HG02623 (cell line): ENCODE data around the gene NUCKS1.
A peak's percentile ranks its signal among the peaks of the same experiment; 100 is the strongest.

ENCODE experiments used
- ATAC-seq: cut with Tn5 transposase; IDR thresholded peaks from one replicate; pipeline ENCODE4 v1.9.1; 2021; ENCODE audit warnings: moderate library complexity; ENCODE audit not compliant: unreplicated experiment

The NUCKS1 gene

DNA sequence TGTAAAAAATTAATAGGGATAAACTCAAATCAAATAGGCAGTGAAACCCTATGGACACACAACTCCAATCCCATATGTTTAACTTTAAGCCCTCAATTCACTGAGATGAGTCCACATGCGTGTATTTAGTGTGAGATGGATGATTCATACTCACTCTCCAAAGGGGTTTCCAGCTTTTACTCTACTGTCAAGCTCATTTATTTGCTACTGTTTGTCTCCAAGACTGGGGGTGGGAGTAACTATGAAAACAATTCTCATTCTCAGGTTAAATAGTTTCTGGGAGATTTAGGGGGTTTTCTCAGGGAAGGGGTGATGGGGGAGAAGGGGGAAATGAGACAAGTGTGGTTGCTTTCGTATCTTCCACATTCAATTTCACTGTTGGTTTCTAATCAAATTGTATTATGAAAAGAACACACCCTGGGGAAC is 22.6 kb upstream of the NUCKS1 start:
- ATAC-seq: no peak

DNA sequence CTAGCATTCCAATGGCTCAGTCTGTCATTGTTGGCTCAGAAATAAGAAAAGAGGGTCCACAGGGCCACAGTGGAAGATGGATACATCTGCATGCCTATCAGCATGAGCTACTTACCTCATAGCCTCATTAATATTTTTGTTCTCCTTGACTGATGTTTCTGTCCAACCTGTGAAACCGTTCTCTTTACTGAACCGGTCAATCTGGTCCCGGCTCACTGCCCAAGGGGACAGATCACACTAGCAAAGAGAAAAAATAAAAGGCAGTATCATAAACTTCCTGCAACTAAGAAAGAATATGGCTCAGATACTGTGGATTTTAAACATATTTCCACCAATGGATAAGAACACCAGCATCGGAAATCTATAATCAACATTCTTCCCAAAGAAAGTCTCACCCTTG is 20.6 kb upstream of the NUCKS1 start:
- no peak for ATAC-seq

DNA sequence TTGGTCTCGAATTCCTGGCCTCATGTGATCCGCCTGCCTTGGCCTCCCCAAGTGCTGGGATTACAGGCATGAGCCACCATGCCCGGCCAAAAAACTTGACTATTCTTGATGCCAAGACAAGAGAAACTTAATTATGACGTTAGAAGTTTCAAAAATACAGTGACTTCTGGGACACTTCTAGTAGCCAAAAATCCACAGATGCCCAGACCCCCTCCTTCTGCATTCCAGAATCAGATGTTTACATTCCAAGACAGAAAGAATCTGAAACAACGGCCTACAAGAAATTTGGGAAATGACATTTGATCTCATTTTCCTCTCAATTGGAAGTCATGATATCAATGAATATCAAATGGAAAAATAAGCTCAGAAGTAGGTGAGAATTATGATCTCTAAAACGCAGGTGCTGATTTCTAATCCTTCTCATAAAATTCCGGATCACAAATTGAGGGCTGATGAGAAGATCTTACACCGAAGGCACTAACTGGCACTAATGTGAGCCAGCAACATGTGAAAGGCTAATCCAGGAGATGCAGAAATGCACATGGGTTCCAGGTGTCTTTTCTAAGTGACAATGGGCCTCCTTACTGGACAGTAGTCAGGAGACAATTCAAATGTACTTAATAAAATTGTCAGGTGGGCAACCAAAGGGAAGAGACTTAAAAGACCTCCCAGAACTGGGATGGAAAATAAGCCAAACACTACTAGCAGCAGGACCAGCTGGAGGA is 19.8 kb upstream of the NUCKS1 start:
- ATAC-seq: no peak

DNA sequence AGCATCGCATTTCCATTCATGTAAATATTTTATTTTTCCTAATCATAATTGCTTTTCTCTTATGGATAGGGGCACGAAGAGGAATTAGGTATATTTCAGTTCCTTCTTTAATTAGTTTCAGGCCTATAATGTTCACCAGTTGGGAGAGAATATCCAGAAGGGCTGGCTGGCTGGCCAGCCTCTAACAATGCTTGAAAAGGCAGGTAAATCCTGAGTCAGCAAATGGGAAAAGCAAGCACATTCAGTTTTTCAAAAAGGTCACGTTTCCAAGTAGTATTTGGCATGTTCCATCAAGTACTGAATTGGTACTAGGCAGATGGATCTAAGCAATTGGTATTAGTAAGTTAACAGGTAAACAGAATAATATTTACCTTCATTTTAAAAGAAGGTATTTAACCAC is 17.3 kb upstream of the NUCKS1 start:
- ATAC-seq: no peak

DNA sequence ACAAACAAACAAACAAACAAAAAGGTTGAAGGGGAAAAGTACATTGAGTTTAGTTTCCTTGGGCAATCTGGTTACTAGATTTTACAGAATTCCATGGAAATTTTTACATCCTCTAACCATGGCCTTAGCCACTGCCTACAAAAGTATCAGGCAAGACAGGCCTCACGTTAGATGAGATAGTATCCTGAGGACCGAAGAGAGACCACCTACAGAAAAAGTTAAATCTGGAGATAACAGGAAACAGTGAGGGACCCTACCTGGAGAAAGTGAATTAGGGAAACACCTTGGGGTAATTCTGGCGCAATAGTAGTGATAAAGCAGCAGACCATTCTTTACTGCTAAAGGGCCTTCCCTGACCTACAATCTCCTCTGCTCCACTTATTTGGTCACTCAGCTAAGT is 16.6 kb upstream of the NUCKS1 start:
- no peak for ATAC-seq

DNA sequence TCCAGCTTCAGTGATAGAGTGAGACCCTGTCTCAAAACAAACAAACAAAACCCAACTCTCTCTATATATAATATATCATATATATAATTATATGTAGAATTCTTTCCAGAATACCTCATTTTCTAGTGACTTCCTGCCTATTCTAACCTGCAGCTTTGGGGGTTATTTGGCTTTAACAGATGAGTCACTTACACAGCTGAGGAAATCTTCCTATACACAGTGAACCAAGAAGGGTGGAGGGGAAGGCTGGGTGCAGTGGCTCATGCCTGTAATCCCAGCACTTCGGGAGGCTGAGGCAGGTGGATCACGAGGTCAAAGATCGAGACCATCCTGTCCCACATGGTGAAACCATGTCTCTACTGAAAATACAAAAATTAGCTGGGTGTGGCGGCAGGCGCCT is 16.1 kb upstream of the NUCKS1 start:
- no peak for ATAC-seq

DNA sequence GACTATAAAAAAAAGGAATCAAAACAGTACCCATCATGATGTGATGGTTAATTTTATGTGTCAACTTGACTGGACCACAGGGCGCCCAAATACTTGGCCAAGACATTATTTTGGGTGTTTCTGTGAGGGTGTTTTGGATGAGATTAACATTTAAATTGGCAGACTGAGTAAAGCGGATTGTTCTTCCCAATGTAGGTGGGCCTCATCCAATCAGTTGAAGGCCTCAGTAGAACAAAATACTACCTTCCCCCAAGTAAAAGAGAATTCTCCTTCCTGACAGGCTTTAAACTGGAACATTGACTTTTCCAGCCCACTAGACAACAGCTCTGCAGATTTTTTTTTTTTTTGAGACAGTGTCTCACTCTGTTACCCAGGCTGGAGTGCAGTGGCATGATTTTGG is 14.6 kb upstream of the NUCKS1 start:
- no peak for ATAC-seq

DNA sequence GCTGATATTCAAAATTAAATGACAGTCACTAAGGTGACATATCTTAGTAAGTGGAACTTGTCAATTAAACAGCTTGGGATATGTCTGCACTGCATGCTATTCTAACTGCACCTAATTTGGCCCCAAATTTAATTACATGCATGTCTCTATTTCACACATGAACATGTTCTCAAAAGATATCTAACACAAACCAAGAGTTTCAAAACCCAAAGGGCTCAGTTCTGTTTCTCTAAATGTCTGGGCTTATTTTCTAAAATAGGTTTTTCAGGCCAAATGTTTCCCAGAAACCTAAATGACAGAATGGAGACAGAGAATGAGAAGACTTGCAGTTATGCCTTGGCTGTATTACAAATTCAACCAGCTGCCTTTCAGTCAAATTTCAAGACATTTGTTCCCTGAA is 14.0 kb upstream of the NUCKS1 start:
- ATAC-seq: no peak

DNA sequence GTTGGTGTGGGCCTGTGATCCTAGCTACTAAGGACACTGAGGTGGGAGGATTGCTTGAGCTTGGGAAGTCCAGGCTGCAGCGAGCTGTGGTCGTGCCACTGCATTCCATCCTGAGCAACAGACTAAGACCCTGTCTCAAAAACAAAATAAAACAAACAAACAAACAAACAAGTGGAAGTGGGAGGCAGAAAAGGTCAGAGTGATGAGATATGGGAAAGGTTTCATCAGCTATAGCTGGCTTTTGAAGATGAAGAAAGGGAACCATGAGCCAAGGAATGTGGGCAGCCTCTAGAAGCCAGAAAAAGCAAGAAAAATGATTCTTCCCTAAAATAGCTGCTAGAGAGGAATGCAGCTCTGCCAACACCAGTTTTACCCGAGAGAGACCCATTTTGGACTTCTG is 10.6 kb upstream of the NUCKS1 start:
- no peak for ATAC-seq

DNA sequence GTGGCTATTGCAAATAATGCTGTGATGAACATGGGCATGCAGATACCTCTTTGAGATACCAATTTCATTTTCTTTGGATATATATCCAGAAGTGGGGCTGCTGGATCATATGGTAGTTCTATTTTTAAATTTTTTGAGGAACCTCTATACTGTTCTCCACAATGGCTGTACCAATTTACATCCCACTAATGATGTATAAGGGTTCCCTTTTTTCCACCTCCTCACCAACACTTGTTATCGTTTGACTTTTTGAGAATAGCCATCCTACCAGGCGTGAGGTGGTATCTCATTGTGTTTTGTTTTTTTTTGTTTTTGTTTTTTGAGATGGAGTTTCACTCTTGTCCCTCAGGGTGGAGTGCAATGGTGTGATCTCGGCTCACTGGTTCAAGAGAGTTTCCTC is 6.6 kb upstream of the NUCKS1 start:
- no peak for ATAC-seq

DNA sequence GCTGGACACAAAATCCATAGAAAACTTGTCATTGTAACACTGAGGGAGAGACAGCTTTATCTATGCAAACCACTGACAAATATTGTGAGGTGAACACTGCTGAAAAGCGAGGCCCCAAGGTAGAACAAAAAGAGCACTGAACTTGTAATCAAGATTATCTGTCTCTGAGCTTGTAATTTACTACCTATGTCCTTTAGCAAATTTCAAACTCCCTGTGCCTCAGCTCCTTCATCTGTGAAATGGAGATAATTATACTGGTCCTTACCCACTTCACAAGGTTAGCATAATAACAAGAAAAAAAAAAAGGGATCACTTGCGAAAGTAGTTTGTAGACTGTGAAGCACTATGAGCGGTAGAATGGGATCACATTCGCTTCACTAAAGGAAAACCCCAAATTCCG is 4.9 kb upstream of the NUCKS1 start:
- ATAC-seq: no peak

DNA sequence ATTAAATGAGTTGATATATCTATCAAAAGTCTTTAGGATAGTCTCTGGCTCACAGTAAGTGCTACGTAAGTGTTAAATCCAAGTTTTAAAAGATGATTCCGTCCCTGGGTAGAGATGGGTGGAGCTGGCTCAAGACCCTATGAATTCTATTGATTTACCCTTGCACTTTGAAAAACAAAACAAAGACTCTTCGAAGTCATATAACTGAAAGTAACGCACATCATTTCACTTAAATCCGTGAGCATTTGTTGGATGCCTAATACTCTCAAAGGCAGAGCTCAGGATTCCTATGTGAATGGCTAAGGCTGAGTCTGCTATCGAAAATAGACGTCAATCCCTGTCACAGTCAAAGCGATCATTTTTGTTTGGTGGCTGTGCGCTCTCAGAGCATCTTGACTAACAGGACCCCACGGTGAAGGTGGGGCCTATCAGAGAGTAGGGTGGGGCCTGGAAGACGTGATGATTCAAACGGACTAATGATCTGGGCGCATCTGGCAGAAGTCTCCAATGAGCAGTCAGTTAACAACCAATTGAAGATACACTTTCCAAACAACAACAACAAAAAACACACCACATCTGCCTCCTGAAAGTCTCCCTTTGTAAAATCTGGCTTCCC is 1.2 kb upstream of the NUCKS1 start:
- ATAC-seq: no peak

DNA sequence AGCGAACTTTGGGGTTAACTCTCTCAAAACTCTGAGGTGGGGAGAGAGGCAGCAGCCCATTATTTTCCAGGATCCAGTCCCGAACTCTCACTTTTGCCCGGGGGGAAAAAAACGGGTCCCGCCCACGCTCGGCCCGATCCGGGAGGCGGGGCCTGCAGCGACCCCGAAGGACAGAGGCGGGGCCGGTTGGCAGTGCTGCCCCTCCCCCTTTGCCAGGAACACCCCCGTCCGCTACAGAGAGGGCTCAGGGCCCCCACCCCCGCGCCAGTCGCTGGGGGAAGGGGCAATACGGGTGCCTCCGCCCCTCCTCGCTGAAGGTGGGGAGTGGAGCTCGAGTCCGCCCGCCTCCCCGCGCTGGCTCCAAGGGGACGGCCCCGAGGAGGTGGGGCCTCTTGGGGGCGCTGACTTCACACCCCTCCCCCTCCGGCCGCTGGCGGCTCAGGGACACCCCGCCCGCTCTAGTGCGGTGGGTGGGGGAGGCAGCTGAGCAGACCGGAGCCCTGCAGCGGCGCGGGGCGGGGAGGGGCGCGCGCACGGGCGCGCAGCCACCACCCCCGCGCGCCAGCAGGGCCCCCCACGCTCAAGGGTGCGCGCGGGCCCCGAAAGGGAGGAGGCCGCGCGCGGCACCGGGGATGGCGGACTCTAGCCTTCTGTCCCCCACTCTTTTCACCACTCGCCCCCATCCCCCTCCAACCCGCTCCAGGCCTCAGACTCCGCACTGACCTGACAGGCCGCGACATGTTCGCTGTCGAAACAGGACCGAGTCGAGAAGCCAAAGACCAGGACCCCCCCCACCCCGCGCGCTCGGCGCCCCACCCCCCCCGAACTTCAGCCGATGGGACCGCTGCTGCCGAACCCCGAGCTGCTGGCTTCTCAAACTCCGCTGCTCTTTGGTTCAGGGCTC is 496 bp downstream of the NUCKS1 start:
- peak; percentile 72 for ATAC-seq

DNA sequence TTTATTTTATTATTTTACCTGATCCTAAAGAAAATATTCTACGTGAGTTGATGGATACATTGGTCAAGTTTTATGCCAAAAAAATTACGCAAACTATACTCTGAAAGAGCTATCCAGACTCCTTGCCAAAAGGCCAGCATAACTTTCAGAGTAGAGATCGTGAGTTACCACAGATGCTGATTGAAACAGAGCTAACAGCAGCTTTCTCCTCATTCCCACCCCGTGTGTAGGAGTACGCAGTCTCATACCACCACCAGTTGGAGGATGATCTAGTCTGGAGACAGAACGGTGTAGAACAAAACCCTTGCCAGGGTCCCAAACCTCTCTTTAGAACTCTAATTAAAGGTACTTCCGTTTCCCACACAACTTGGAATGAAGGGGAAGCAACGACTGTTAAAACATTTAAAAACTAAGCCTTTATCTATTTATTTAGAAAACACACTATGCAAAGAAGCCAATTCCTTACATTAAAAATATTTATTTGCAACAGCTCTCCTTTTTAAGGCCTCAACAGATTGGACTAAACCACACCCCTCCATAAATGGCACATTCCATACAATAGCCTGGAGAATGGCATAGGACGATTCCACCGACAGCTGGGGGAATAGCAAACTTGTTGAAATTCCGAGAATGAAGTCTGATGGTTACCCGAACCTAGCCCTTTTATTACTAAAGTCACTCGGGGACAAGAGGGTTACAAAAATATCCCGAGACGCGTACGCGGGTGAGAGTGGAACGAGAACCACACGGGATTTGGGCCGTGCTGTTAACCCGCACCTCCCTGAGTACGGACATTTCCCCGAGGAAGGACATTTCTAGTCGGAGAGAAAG is 1.4 kb downstream of the NUCKS1 start:
- ATAC-seq: peak; percentile 20

DNA sequence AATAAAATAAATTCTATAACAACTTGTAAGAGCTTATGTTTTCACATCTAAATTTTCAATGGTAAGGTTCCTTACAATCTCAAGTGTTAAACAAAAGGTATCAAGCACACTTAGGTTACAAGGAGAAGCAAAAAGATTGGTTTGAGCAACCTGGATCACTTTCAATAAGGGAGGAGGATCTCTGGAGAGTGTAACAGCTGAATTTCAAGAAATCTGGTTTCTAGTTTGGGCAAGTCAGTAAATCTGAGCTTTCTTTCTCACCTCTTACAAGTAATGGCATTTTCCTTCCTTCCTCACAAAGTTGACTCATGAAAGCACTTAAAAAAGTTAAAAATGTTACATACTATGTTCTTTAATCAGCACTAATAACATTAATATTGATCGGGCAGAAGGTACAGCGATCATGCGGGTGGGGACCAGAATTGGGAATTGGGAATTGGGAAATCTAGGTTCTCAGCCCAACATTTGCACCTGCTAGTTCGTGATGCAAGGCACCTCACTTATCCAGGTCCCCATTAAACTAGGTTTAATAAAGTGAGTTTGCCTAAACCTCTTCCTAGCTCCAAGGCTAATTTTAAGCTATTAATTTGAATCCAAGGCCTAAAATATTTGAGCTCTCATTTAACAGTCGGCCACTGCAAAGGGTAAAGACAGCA is 3.1 kb downstream of the NUCKS1 start:
- ATAC-seq: no peak

DNA sequence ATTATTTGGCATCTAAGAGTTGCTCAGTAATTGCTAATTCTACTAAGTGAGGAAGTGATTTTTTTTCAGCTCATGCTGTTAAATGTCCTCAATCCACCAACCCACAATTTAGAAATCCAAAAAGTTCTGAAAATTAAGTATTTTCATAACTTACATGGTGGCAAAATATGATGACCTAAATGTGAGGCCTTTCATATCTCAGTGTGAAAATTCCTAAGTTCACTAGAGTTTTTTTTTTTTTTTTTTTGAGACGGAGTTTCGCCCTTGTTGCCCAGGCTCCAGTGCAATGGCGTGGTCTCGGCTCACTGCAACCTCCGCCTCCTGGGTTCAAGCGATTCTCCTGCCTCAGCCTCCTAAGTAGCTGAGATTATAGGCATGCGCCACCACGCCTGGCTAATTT is 5.6 kb downstream of the NUCKS1 start:
- ATAC-seq: no peak

DNA sequence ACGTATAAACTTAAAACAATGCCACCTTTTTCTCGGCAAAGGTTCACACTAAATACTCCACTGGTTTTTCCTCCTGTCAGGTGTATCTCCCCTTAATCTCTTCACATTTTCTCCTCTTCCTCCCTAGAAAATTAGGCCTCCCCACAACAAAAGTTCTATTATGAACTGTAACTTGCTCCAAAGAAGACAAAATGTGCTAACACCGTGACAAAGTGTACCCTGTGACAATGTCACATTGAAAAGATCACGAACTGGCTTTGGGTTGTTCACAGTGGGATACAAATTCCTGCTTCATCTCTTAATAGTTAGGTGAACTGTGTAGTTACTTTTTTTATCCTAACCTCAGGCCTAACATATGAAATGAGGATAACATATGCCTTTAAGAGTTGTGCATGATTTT is 6.0 kb downstream of the NUCKS1 start:
- no peak for ATAC-seq

DNA sequence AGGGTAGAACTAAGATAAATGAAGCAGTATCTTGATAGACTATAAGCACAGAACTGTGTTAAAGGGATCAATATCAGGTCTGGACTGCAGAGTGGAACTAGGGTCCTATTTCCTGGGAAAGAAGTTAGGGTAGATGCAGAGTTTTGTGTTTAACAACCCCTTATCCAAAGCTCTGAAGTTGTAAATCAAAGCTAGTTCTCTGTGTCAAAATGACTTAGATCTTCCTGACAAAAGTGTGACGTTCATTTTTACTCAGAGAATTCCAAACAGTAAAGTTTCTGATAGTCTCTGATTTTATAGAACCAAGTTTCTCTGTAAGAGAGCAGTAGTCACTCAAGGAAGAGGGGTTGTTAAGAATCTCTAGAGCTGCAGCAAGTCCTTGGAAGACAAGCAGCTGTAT is 8.3 kb downstream of the NUCKS1 start:
- ATAC-seq: no peak

DNA sequence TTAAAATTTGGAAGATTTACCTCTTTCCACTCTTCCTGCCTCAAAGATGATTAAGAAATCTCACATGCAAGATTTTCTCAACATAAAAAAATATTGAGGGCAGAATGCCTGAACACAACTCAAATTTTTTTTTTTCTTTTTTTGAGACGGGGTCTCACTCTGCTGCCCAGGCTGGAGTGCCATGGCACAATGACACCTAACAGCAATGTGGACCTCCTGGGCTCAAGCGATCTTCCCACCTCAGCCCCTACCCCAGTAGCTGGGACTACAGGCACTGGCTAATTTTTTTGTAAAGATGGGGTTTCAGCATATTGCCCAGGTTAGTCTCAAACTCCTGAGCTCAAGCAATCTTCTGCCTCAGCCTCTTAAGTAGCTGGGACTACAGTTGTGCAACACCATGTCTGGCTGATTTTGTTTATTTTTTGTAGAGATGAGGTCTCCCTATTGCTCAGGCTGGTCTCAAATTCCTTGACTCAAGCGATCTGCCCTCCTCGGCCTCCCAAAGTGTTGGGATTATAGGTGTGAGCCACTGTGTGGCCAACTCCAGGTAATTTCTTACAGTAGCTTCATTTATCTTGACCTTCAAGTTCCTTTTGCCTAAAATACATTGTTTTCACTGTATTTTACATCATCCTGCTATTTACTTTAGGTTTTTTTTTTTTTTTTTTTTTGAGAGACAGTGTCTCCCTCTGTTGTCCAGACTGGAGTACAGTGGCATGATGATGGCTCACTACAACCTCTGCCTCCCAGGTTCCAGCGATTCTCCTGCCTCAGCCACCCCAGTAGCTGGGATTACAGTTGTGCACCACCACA is 10.4 kb downstream of the NUCKS1 start:
- ATAC-seq: no peak

DNA sequence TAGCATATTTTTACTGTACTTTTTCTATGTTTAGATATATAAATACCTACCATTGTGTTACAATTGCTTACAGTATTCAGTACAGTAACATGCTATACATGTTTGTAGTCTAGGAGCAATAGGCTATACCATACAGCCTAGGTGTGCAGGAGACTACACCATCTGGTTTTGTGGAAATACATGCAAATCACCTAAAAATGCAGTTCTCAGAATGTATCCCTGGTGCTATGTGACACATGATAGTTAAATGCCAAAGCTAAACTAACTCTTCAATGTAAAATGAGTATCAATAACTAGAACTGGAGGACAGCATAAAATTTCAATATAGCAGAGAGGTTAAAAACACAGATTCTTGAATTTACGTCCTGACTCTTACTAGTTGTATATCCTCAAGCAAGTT is 14.8 kb downstream of the NUCKS1 start:
- no peak for ATAC-seq
